PC-3 (cell line): Measurements from ENCODE around the gene MT1M. TPM values are rescaled to one million over a fixed set of nuclear protein-coding genes. Genes with fewer than 3 reads are reported as not detected.
A peak's percentile ranks its signal among the peaks of the same experiment; 100 is the strongest.

ENCODE experiments used
- ATAC-seq: fragments of 200-7000 bp; cut with Tn5 transposase; 2 replicates; pipeline ENCODE4 v1.9.1; 2020; ENCODE audit warnings: mild to moderate bottlenecking, moderate library complexity
- BruUV-seq: library from RNA; stranded (reverse); fragments of 400-500 nt; replicated peaks from 2 replicates; lab custom pipeline; 2021; lab: Mats Ljungman, UMichigan
- CTCF ChIA-PET: fragments of 300-600 bp; sonication (Branson Sonifier 250); formaldehyde crosslinking; loops from one replicate; lab custom pipeline; 2022; ENCODE audit warnings: antibody characterized with exemption; lab: Charles Lee
- POLR2A ChIA-PET: fragments of 300-600 bp; sonication (Branson Sonifier 250); formaldehyde crosslinking; loops from one replicate; lab custom pipeline; 2022; ENCODE audit warnings: antibody characterized with exemption; ENCODE audit not compliant: unreplicated experiment; lab: Charles Lee
- DNase-seq: peaks from one replicate; pipeline ENCODE4 v3.0.0-alpha.2; 2015
- H2AFZ ChIP-seq: fragments of 300-600 bp; sonication (generic); 2 replicates; pipeline ENCODE4 v1.6.0; 2016; ENCODE audit warnings: antibody characterized with exemption, low read length
- H3F3A ChIP-seq: fragments of 300-600 bp; sonication (generic); one replicate; pipeline ENCODE4 v1.6.0; 2017; ENCODE audit warnings: antibody characterized with exemption, low read length, control low read depth, mild to moderate bottlenecking; ENCODE audit not compliant: unreplicated experiment
- H3K27ac ChIP-seq: fragments of 300-600 bp; sonication (generic); 2 replicates; pipeline ENCODE4 v1.5.1; 2016; ENCODE audit warnings: mild to moderate bottlenecking, low read length
- H3K27me3 ChIP-seq: fragments of 300-600 bp; sonication (generic); 2 replicates; pipeline ENCODE4 v1.6.1; 2016; ENCODE audit warnings: low read length, mixed read lengths
- H3K36me3 ChIP-seq: fragments of 300-600 bp; sonication (generic); 2 replicates; pipeline ENCODE4 v1.6.1; 2016; ENCODE audit warnings: low read depth, mixed run types, low read length, mixed read lengths
- H3K4me1 ChIP-seq: fragments of 300-600 bp; sonication (generic); 2 replicates; pipeline ENCODE4 v1.5.1; 2016; ENCODE audit warnings: low read length; ENCODE audit not compliant: insufficient read depth
- H3K4me2 ChIP-seq: fragments of 300-600 bp; sonication (generic); 2 replicates; pipeline ENCODE4 v1.6.0; 2016; ENCODE audit warnings: low read length
- H3K4me3 ChIP-seq: fragments of 300-600 bp; sonication (generic); 2 replicates; pipeline ENCODE4 v1.5.1; 2016; ENCODE audit warnings: mild to moderate bottlenecking, low read length, mixed read lengths
- H3K79me2 ChIP-seq: fragments of 300-600 bp; sonication (generic); 2 replicates; pipeline ENCODE4 v1.6.1; 2017; ENCODE audit warnings: low read length, mixed read lengths
- H3K9ac ChIP-seq: fragments of 300-600 bp; sonication (generic); 2 replicates; pipeline ENCODE4 v1.6.0; 2016; ENCODE audit warnings: mild to moderate bottlenecking, low read length
- H3K9me2 ChIP-seq: fragments of 300-600 bp; sonication (generic); replicated peaks from 2 replicates; pipeline ENCODE4 v1.6.1; 2016; ENCODE audit warnings: mixed run types, low read length, mixed read lengths
- H3K9me3 ChIP-seq: fragments of 300-600 bp; sonication (generic); 2 replicates; pipeline ENCODE4 v1.6.1; 2016; ENCODE audit warnings: low read length, mixed read lengths
- H4K20me1 ChIP-seq: fragments of 300-600 bp; sonication (generic); 2 replicates; pipeline ENCODE4 v1.6.1; 2016; ENCODE audit warnings: low read length, mixed read lengths
- CTCF ChIP-seq: fragments of 300-600 bp; sonication (generic); conservative IDR thresholded peaks from 2 replicates; pipeline ENCODE4 v1.5.1; 2017; ENCODE audit warnings: antibody characterized with exemption, low read depth, mild to moderate bottlenecking, low read length
- EZH2 ChIP-seq: fragments of 300-600 bp; sonication (generic); IDR thresholded peaks from one replicate; pipeline ENCODE4 v1.6.1; 2017; ENCODE audit warnings: antibody characterized with exemption, mild to moderate bottlenecking, low read length; ENCODE audit not compliant: unreplicated experiment
- EZH2phosphoT487 ChIP-seq: fragments of 300-600 bp; sonication (generic); IDR thresholded peaks from 2 replicates; pipeline ENCODE4 v1.6.1; 2018; ENCODE audit warnings: mild to moderate bottlenecking, antibody characterized with exemption, low read length, borderline replicate concordance
- intact Hi-C: fragments of 100-400 bp; cut with micrococcal nuclease; formaldehyde crosslinking; loops from 2 replicates; pipeline ENCODE4 v1.9.0; 2023
- total RNA-seq: library from RNA; depleted of rRNA; stranded (reverse); fragments of >200 nt; gene quantifications from 2 replicates; pipeline ENCODE4 v1.2.3, GENCODE V29; 2014

MT1M gene
- total RNA-seq, 1 experiment from 2014 or later = 1.5 TPM

GRCh38 chr16:56677474-56677873 is 45.0 kb downstream of the MT1M start:
- H3K9ac ChIP-seq = no peak overlapping the region
- no peaks in the 10 kb centered on the region for H3K27me3 ChIP-seq
- peaks cover 33% of the 10 kb centered on the region for H3K4me1 ChIP-seq
- ChIA-PET CTCF (no interaction called here), POLR2A (no interaction called here)
- H3K4me2 ChIP-seq = no peak overlapping the region
- BruUV-seq = no TSS peak
- no peaks in the 10 kb centered on the region for H3K9me2 ChIP-seq
- no peaks in the 10 kb centered on the region for H3K36me3 ChIP-seq
- H3K9me3 ChIP-seq = no peaks in the 10 kb centered on the region
- H4K20me1 ChIP-seq = no peaks in the 10 kb centered on the region
- TF ChIP-seq EZH2phosphoT487 (no peak), EZH2 (no peak)
- no peak overlapping the region for H2AFZ ChIP-seq
- intact Hi-C loops = no loop called here
- no peak overlapping the region for H3K4me3 ChIP-seq
- H3K27ac ChIP-seq = no peak overlapping the region
- no peak for ATAC-seq
- no peak for DNase-seq
- no peaks in the 10 kb centered on the region for H3F3A ChIP-seq
- H3K79me2 ChIP-seq = peaks cover under 1% of the 10 kb centered on the region; the same call in 1 of the 2 replicates

DNA sequence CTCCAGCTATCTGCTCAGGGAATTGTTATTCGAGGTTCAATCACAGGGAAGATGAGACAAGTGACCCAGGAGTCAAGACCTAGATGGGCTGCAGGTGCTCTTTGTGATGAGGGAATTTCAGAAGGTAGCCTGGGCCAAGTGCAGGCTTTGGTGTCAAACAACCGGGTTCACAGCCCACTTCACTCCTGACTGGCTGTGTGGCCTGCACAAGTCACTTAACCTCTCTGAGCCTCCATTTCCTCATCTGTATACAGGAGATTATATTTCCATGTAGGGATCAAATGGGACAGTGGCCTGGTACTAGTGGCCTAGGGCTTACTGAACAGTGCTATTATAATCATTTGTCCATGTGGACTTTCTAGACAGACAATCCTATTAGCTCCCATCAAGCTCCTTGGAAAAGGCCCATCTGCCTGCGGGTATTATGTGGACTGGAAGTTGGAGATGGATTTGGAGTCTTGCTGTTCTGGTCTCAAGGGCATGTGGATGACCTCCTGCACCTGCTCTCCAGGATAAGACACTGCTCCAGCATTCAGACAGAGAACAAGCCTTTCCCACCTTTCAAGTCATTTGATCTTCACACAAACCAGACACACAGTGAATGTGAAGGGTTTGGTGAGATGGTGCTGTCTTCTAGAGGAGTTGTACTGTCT is 46.7 kb downstream of the MT1M start:
- TF ChIP-seq EZH2 = no peak
- TF ChIP-seq CTCF = no peak
- no peak for TF ChIP-seq EZH2phosphoT487
- H3K79me2 ChIP-seq = peaks cover 8% of the 10 kb centered on the region; the same call in 1 of the 2 replicates
- CTCF ChIA-PET = no interaction called here
- no peaks in the 10 kb centered on the region for H3F3A ChIP-seq
- no peak overlapping the region for H3K9ac ChIP-seq
- no peak for DNase-seq
- H2AFZ ChIP-seq = no peak overlapping the region
- H4K20me1 ChIP-seq = no peaks in the 10 kb centered on the region
- POLR2A ChIA-PET = interaction anchor here (0.9 kb wide), 1 partner anchor 72 kb away, joined by 3 read pairs; no protein-coding TSS in a partner anchor
- H3K4me2 ChIP-seq = no peak overlapping the region
- no peak for ATAC-seq
- no peak overlapping the region for H3K27ac ChIP-seq
- BruUV-seq = no TSS peak
- intact Hi-C loops = no loop called here
- H3K4me1 ChIP-seq = peaks cover 29% of the 10 kb centered on the region
- H3K36me3 ChIP-seq = no peaks in the 10 kb centered on the region
- no peaks in the 10 kb centered on the region for H3K9me3 ChIP-seq
- H3K27me3 ChIP-seq = no peaks in the 10 kb centered on the region
- H3K4me3 ChIP-seq = no peak overlapping the region
- no peaks in the 10 kb centered on the region for H3K9me2 ChIP-seq

GRCh38 chr16:56679818-56680217 is 47.4 kb downstream of the MT1M start:
- Histone ChIP-seq H3K4me3 (no peak overlapping the region), H3K9me2 (no peaks in the 10 kb centered on the region), H4K20me1 (no peaks in the 10 kb centered on the region), H3K79me2 (peaks cover 8% of the 10 kb centered on the region; the same call in 1 of the 2 replicates), H3F3A (no peaks in the 10 kb centered on the region), H3K27me3 (no peaks in the 10 kb centered on the region), H3K9me3 (no peaks in the 10 kb centered on the region), H3K4me2 (no peak overlapping the region), H3K9ac (no peak overlapping the region), H2AFZ (no peak overlapping the region), H3K4me1 (peaks cover 29% of the 10 kb centered on the region), H3K27ac (no peak overlapping the region), H3K36me3 (no peaks in the 10 kb centered on the region)
- ChIA-PET CTCF (no interaction called here), POLR2A (interaction anchor here (0.9 kb wide), 1 partner anchor 73 kb away, joined by 3 read pairs; no protein-coding TSS in a partner anchor)
- DNase-seq (peak; percentile 70), ATAC-seq (peak; percentile 39)
- BruUV-seq = no TSS peak
- no peak for TF ChIP-seq EZH2
- no peak for TF ChIP-seq CTCF
- TF ChIP-seq EZH2phosphoT487 = no peak
- intact Hi-C loops = loop anchor here (5.0 kb wide), 1 partner anchor 73 kb away; the partner anchor contains the start of gene MT2A
